GM12878 (cell line): ENCODE results near the gene HOXB6. TPM values are rescaled to one million over a fixed set of nuclear protein-coding genes. Genes with fewer than 3 reads are reported as not detected.

ENCODE experiments used
- ATAC-seq: fragments of 200-7000 bp; cut with Tn5 transposase; 3 replicates; pipeline ENCODE4 v1.9.1; 2020; ENCODE audit warnings: mild to moderate bottlenecking, moderate library complexity
- BruUV-seq: library from RNA; stranded (reverse); fragments of 400-500 nt; replicated peaks from 2 replicates; lab custom pipeline; 2021; lab: Mats Ljungman, UMichigan
- CTCF ChIA-PET: fragments of 300-600 bp; sonication (Branson Sonifier 250); formaldehyde crosslinking; extraction: SDS; loops from one replicate; lab custom pipeline; 2021; ENCODE audit warnings: inconsistent platforms; lab: Yijun Ruan, JAX
- POLR2A ChIA-PET: fragments of 350-600 bp; formaldehyde crosslinking; extraction: SDS; loops from one replicate; lab custom pipeline; 2021; ENCODE audit warnings: inconsistent platforms; lab: Charles Lee
- RAD21 ChIA-PET: fragments of 300-600 bp; sonication (Branson Sonifier 250); formaldehyde crosslinking; loops from one replicate; lab custom pipeline; 2023; ENCODE audit warnings: antibody characterized with exemption; ENCODE audit not compliant: unreplicated experiment; lab: Charles Lee
- SMC1A ChIA-PET: fragments of 300-600 bp; sonication (Branson Sonifier 250); formaldehyde crosslinking; loops from one replicate; lab custom pipeline; 2023; ENCODE audit not compliant: unreplicated experiment, uncharacterized antibody; lab: Charles Lee
- DNase-seq: peaks from one replicate; pipeline ENCODE4 v3.0.0-alpha.2; 2011; ENCODE audit warnings: low read depth, low spot score
- FAIRE-seq: peaks from 3 replicates; lab custom pipeline; 2011; peaks lifted over from hg19 to GRCh38; lab: Jason Lieb, UNC
- H2AFZ ChIP-seq: 2 replicates; pipeline ENCODE4 v1.6.0; 2011; ENCODE audit warnings: low read depth, low read length, control low read depth; ENCODE audit not compliant: control insufficient read depth
- H3K27ac ChIP-seq: 2 replicates; pipeline ENCODE4 v1.5.1; 2011; ENCODE audit warnings: control low read depth; ENCODE audit not compliant: control insufficient read depth, insufficient read depth
- H3K27me3 ChIP-seq, 2 experiments: replicated peaks in 1 of 2; 2 replicates each; pipeline versions ENCODE4 v1.6.0 to v1.6.1; 2011; ENCODE audit warnings: low read length in 1 of 2; ENCODE audit not compliant: control insufficient read depth in 2 of 2, insufficient read depth in 2 of 2
- H3K36me3 ChIP-seq, 2 experiments: 2 replicates each; pipeline ENCODE4 v1.5.1; 2011; ENCODE audit warnings: low read length in 1 of 2; ENCODE audit not compliant: control insufficient read depth in 2 of 2, insufficient read depth in 2 of 2
- H3K4me1 ChIP-seq: 2 replicates; pipeline ENCODE4 v1.6.1; 2011; ENCODE audit warnings: mild to moderate bottlenecking, low read length, moderate library complexity, mixed read lengths; ENCODE audit not compliant: control insufficient read depth, insufficient read depth
- H3K4me2 ChIP-seq: 2 replicates; pipeline ENCODE4 v1.6.0; 2011; ENCODE audit warnings: control low read depth; ENCODE audit not compliant: control insufficient read depth, insufficient read depth
- H3K4me3 ChIP-seq: fragments of 200-600 bp; sonication (generic); 2 replicates; pipeline ENCODE4 v1.5.1; 2016
- H3K79me2 ChIP-seq: 2 replicates; pipeline ENCODE4 v1.6.0; 2011; ENCODE audit warnings: low read length; ENCODE audit not compliant: control insufficient read depth, insufficient read depth
- H3K9ac ChIP-seq: 2 replicates; pipeline ENCODE4 v1.8.0; 2011; ENCODE audit warnings: low read length, control low read depth, mixed read lengths; ENCODE audit not compliant: control insufficient read depth, insufficient read depth
- H3K9me3 ChIP-seq: replicated peaks from 3 replicates; pipeline ENCODE4 v1.5.1; 2011; ENCODE audit warnings: mild to moderate bottlenecking, low read length; ENCODE audit not compliant: control insufficient read depth, insufficient read depth
- H4K20me1 ChIP-seq: 2 replicates; pipeline ENCODE4 v1.6.0; 2011; ENCODE audit not compliant: control insufficient read depth, insufficient read depth
- IKZF2 ChIP-seq, 2 experiments: fragments of 450-650 bp; IDR thresholded peaks; 2 replicates each; pipeline ENCODE4 v1.6.1; 2017; ENCODE audit warnings: mild to moderate bottlenecking in 2 of 2, moderate library complexity in 2 of 2
- TCF3 ChIP-seq: IDR thresholded peaks from 2 replicates; pipeline ENCODE4 v1.6.1; 2012; ENCODE audit warnings: low read depth, mild to moderate bottlenecking, low read length, borderline replicate concordance; ENCODE audit not compliant: insufficient read depth
- YY1 ChIP-seq: IDR thresholded peaks from 2 replicates; pipeline ENCODE4 v1.6.1; 2011; ENCODE audit warnings: low read depth, mild to moderate bottlenecking, low read length
- WGBS: methylation state at CpG from one replicate; pipeline ENCODE4 v1.1.6; 2016; ENCODE audit warnings: low lambda C conversion rate; ENCODE audit not compliant: insufficient replicate concordance, insufficient coverage; ENCODE audit errors: missing lambda C conversion rate; 5-methylcytosine and 5-hydroxymethylcytosine counted together
- in situ Hi-C: fragments of 300-500 bp; cut with MboI; formaldehyde crosslinking; loops from 9 replicates; pipeline ENCODE4 v1.14.3; 2018; ENCODE audit warnings: mixed read lengths
- intact Hi-C: fragments of 100-400 bp; cut with micrococcal nuclease; formaldehyde crosslinking; loops from one replicate; pipeline ENCODE4 v1.14.2; 2022; ENCODE audit not compliant: unreplicated experiment
- polyA plus RNA-seq, 11 experiments: library from polyadenylated mRNA; depleted of rRNA in 4 of 11; unstranded in 6 of 11; stranded (reverse) in 5 of 11; fragments of >200 nt; fragmentation: Nextera tagmentation in 4 of 11; fragmentation: Illumina TruSeq in 1 of 11; extraction: Ambion mirVana in 4 of 11; extraction: Trizol in 1 of 11; gene quantifications; 1 replicate in 1 of 11; 2 replicates in 10 of 11; pipeline versions ENCODE4 v1.2.1 to v1.2.3, GENCODE V29; 2011 to 2016; ENCODE audit warnings: inconsistent platforms in 2 of 11, missing spikeins in 2 of 11, low read depth in 1 of 11
- total RNA-seq, 4 experiments: library from RNA; depleted of rRNA in 3 of 4; stranded (reverse); fragments of >200 nt in 3 of 4; fragmentation: Illumina TruSeq in 1 of 4; extraction: Trizol in 1 of 4; gene quantifications; 2 replicates each; pipeline versions ENCODE4 v1.2.1 to v1.2.3, GENCODE V29; 2013 to 2021
- TF ChIP-seq, protein P1 (sequence below): fragments of 450-650 bp; IDR thresholded peaks from 2 replicates; pipeline ENCODE4 v1.6.1; 2017; ENCODE audit warnings: mild to moderate bottlenecking, moderate library complexity
- TF ChIP-seq, protein P2 (sequence below): fragments of 450-650 bp; IDR thresholded peaks from 2 replicates; pipeline ENCODE4 v1.6.1; 2018; ENCODE audit warnings: borderline replicate concordance, mild to moderate bottlenecking; ENCODE audit not compliant: partially characterized antibody
- TF ChIP-seq, protein P3 (sequence below): fragments of 450-650 bp; formaldehyde crosslinking; IDR thresholded peaks from 2 replicates; pipeline ENCODE4 v1.4.0; 2022; ENCODE audit warnings: mild to moderate bottlenecking, moderate library complexity
- TF ChIP-seq, protein P4 (sequence below): fragments of 450-650 bp; conservative IDR thresholded peaks from 2 replicates; pipeline ENCODE4 v1.6.1; 2017; ENCODE audit warnings: mild to moderate bottlenecking, moderate library complexity

HOXB6 gene
- total and polyA plus RNA-seq, 10 of the 15 experiments (the other 5 are each of a cell fraction or from before 2014, with no cell fraction given), result 0.04 to 0.51 (median 0.09) TPM; not detected in 2

DNA sequence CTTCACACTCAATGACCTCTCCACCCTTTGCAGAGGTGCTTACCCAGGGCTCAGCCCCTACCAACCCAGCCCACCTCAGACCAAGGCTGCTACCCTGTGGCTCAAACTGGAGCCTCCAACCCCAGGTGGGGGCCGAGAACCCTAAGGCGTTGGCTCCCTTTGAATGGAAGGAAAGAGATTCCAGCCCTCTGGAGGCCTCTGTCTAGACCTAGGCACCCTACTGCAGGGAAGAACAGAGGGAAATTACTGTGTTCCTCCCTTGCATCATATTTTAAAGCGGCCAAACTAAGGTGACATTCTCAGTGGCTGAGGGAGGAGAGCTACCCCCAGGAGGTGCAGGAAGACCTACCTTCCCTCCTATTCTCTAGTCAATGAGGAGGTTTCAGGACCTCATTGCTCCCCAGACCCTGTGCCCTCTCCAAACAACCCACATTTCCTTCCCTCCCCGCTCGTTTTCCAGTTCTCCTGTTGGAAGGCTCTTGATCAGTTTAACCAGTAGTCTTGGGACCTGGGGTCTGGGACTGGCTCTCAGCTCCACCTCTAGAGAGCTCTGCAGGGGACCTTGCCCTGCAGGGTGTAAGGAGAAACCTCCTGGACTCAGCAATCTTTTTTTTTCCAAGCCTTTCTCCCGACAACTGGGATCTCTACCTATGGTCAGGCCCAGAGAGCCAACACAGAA, 15.8 kb upstream of the HOXB6 start (continued):
- TF ChIP-seq, protein P1, sequence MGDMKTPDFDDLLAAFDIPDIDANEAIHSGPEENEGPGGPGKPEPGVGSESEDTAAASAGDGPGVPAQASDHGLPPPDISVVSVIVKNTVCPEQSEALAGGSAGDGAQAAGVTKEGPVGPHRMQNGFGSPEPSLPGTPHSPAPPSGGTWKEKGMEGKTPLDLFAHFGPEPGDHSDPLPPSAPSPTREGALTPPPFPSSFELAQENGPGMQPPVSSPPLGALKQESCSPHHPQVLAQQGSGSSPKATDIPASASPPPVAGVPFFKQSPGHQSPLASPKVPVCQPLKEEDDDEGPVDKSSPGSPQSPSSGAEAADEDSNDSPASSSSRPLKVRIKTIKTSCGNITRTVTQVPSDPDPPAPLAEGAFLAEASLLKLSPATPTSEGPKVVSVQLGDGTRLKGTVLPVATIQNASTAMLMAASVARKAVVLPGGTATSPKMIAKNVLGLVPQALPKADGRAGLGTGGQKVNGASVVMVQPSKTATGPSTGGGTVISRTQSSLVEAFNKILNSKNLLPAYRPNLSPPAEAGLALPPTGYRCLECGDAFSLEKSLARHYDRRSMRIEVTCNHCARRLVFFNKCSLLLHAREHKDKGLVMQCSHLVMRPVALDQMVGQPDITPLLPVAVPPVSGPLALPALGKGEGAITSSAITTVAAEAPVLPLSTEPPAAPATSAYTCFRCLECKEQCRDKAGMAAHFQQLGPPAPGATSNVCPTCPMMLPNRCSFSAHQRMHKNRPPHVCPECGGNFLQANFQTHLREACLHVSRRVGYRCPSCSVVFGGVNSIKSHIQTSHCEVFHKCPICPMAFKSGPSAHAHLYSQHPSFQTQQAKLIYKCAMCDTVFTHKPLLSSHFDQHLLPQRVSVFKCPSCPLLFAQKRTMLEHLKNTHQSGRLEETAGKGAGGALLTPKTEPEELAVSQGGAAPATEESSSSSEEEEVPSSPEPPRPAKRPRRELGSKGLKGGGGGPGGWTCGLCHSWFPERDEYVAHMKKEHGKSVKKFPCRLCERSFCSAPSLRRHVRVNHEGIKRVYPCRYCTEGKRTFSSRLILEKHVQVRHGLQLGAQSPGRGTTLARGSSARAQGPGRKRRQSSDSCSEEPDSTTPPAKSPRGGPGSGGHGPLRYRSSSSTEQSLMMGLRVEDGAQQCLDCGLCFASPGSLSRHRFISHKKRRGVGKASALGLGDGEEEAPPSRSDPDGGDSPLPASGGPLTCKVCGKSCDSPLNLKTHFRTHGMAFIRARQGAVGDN, result no peak

DNA sequence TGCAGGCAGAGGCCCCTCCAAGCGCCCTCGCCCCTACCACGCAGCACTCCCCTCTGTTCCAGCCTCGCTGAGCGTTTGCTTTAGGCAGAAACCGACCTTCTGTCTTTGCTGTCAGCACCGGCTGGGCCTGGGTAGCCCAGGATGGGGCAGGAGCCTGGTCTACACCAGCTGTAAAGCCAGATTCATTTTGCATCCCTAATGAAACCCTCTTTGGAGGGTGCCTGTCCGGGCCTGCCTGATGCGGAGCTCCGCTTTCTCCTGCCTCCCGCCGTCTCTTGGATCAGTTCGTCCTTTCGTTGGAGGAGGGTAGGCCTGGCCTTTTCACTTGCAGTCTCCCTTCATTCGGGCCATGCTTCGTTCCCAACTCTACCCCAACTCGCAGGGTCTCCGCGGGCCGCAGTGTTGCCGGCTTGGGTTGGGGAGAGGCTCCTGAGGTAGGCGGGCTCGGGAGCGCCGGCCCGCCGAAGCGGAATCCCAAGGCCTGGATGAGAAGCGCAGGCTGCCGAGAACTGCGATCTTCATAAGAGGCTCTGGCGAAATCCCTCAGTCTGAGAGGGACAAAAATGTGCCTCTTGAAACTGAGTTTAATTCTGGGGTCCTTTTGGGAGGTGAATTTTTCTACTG, 15.2 kb upstream of the HOXB6 start:
- Histone ChIP-seq H3K9me3 (no peaks in the 10 kb centered on the region), H3K4me1 (no peaks in the 10 kb centered on the region), H4K20me1 (no peaks in the 10 kb centered on the region), H3K79me2 (no peaks in the 10 kb centered on the region), H2AFZ (no peak overlapping the region), H3K27me3 (peaks cover 34 to 48% of the 10 kb centered on the region in 2 experiments), H3K27ac (no peak overlapping the region), H3K9ac (no peak overlapping the region), H3K36me3 (no peaks in the 10 kb centered on the region), H3K4me2 (no peak overlapping the region), H3K4me3 (no peak overlapping the region)
- DNase-seq, result no peak
- no peak for ATAC-seq
- FAIRE-seq, result no peak
- BruUV-seq, result no TSS peak
- CTCF ChIA-PET, result interaction anchor here (1.1 to 1.7 kb wide), 2 partner anchors 358 to 554 kb away, joined by 3 to 5 read pairs; no protein-coding TSS in a partner anchor
- SMC1A ChIA-PET, result no interaction called here
- RAD21 ChIA-PET, result interaction anchor here (2.1 kb wide), 1 partner anchor 312 kb away, joined by 6 read pairs; no protein-coding TSS in a partner anchor
- WGBS, result 62% methylated on average over 32 of the region's 32 CpGs
- intact Hi-C loops, result loop anchor here (2.0 to 5.0 kb wide), 2 partner anchors 358 to 485 kb away; no protein-coding TSS in a partner anchor
- POLR2A ChIA-PET, result no interaction called here
- in situ Hi-C loops, result loop anchor here (10.0 kb wide), 1 partner anchor 775 kb away; the partner anchor contains the start of gene SCRN2
- TF ChIP-seq, protein P2, sequence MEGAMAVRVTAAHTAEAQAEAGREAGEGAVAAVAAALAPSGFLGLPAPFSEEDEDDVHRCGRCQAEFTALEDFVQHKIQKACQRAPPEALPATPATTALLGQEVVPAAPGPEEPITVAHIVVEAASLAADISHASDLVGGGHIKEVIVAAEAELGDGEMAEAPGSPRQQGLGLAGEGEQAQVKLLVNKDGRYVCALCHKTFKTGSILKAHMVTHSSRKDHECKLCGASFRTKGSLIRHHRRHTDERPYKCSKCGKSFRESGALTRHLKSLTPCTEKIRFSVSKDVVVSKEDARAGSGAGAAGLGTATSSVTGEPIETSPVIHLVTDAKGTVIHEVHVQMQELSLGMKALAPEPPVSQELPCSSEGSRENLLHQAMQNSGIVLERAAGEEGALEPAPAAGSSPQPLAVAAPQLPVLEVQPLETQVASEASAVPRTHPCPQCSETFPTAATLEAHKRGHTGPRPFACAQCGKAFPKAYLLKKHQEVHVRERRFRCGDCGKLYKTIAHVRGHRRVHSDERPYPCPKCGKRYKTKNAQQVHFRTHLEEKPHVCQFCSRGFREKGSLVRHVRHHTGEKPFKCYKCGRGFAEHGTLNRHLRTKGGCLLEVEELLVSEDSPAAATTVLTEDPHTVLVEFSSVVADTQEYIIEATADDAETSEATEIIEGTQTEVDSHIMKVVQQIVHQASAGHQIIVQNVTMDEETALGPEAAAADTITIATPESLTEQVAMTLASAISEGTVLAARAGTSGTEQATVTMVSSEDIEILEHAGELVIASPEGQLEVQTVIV, result no peak
- TF ChIP-seq TCF3, result no peak
- no peak for TF ChIP-seq IKZF2 (IDR thresholded peaks at IDR 0.05)
- TF ChIP-seq, protein P3, sequence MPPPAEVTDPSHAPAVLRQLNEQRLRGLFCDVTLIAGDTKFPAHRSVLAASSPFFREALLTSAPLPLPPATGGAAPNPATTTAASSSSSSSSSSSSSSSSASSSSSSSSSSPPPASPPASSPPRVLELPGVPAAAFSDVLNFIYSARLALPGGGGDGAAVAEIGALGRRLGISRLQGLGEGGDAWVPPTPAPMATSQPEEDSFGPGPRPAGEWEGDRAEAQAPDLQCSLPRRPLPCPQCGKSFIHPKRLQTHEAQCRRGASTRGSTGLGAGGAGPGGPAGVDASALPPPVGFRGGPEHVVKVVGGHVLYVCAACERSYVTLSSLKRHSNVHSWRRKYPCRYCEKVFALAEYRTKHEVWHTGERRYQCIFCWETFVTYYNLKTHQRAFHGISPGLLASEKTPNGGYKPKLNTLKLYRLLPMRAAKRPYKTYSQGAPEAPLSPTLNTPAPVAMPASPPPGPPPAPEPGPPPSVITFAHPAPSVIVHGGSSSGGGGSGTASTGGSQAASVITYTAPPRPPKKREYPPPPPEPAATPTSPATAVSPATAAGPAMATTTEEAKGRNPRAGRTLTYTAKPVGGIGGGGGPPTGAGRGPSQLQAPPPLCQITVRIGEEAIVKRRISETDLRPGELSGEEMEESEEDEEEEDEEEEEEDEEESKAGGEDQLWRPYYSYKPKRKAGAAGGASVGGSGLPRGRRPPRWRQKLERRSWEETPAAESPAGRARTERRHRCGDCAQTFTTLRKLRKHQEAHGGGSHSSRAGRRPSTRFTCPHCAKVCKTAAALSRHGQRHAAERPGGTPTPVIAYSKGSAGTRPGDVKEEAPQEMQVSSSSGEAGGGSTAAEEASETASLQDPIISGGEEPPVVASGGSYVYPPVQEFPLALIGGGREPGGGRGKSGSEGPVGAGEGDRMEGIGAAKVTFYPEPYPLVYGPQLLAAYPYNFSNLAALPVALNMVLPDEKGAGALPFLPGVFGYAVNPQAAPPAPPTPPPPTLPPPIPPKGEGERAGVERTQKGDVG (CRISPR knock-in tag), result no peak
- TF ChIP-seq, protein P4, sequence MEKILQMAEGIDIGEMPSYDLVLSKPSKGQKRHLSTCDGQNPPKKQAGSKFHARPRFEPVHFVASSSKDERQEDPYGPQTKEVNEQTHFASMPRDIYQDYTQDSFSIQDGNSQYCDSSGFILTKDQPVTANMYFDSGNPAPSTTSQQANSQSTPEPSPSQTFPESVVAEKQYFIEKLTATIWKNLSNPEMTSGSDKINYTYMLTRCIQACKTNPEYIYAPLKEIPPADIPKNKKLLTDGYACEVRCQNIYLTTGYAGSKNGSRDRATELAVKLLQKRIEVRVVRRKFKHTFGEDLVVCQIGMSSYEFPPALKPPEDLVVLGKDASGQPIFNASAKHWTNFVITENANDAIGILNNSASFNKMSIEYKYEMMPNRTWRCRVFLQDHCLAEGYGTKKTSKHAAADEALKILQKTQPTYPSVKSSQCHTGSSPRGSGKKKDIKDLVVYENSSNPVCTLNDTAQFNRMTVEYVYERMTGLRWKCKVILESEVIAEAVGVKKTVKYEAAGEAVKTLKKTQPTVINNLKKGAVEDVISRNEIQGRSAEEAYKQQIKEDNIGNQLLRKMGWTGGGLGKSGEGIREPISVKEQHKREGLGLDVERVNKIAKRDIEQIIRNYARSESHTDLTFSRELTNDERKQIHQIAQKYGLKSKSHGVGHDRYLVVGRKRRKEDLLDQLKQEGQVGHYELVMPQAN, result no peak
- no peak for TF ChIP-seq YY1
